HepG2 (cell line): Measurements from ENCODE around the gene DMPK. TPM values are rescaled to one million over a fixed set of nuclear protein-coding genes. Genes with fewer than 3 reads are reported as not detected.

Experiments
- ATAC-seq: fragments of 200-7000 bp; cut with Tn5 transposase; 3 replicates; pipeline ENCODE4 v1.9.1; 2020; ENCODE audit warnings: mild to moderate bottlenecking, moderate library complexity
- BruUV-seq: library from RNA; stranded (reverse); fragments of 400-500 nt; replicated peaks from 2 replicates; lab custom pipeline; 2021; lab: Mats Ljungman, UMichigan
- CTCF ChIA-PET: fragments of 300-600 bp; formaldehyde crosslinking; extraction: SDS; loops from one replicate; lab custom pipeline; 2021; ENCODE audit warnings: low total read pairs, inconsistent platforms, low intra/inter-chr PET ratio; lab: Yijun Ruan, JAX
- POLR2A ChIA-PET: fragments of 350-600 bp; sonication (Branson Sonifier 250); formaldehyde crosslinking; loops from one replicate; lab custom pipeline; 2020; ENCODE audit warnings: antibody characterized with exemption, inconsistent platforms; lab: Yijun Ruan, JAX
- DNase-seq: peaks from one replicate; pipeline ENCODE4 v3.0.0-alpha.2; 2015; ENCODE audit warnings: low spot score
- FAIRE-seq: peaks from 3 replicates; lab custom pipeline; 2011; peaks lifted over from hg19 to GRCh38; lab: Jason Lieb, UNC
- H2AFZ ChIP-seq: one replicate; pipeline ENCODE4 v1.6.1; 2011; ENCODE audit warnings: low read length, inconsistent platforms
- H3K27ac ChIP-seq: fragments of 300-600 bp; 3 replicates; pipeline ENCODE4 v1.8.0; 2011; ENCODE audit warnings: mixed run types, mild to moderate bottlenecking, mixed read lengths, low read length, inconsistent platforms; ENCODE audit not compliant: insufficient read depth; ENCODE audit errors: extremely low read length
- H3K27me3 ChIP-seq, 2 experiments: fragments of 200-600 bp in 1 of 2; 2 replicates in 1 of 2; 3 replicates in 1 of 2; pipeline versions ENCODE4 v1.6.0 to v1.8.0; 2011; ENCODE audit warnings: low read length in 2 of 2, mild to moderate bottlenecking in 2 of 2, moderate library complexity in 2 of 2, inconsistent platforms in 1 of 2; ENCODE audit not compliant: insufficient read depth in 2 of 2, control insufficient read depth in 1 of 2
- H3K36me3 ChIP-seq, 2 experiments: fragments of 200-600 bp in 1 of 2; replicated peaks in 1 of 2; 2 replicates in 1 of 2; 3 replicates in 1 of 2; pipeline versions ENCODE4 v1.5.1 to v1.8.0; 2011; ENCODE audit warnings: low read length in 2 of 2, inconsistent platforms in 1 of 2; ENCODE audit not compliant: insufficient read depth in 2 of 2, control insufficient read depth in 1 of 2
- H3K4me1 ChIP-seq: 2 replicates; pipeline ENCODE4 v1.5.1; 2012; ENCODE audit warnings: low read length, inconsistent platforms; ENCODE audit not compliant: insufficient read depth
- H3K4me2 ChIP-seq: 2 replicates; pipeline ENCODE4 v1.6.0; 2011; ENCODE audit warnings: low read depth, low read length, inconsistent platforms
- H3K4me3 ChIP-seq, 3 experiments: fragments of 200-600 bp in 1 of 3; sonication (generic), shearing (Covaris generic) in 1 of 3; replicated peaks in 1 of 3; 2 replicates each; pipeline ENCODE4 v1.5.1; 2011 to 2016; ENCODE audit warnings: low read length in 3 of 3, inconsistent platforms in 2 of 3, low read depth in 2 of 3, mild to moderate bottlenecking in 2 of 3, control low read depth in 1 of 3, mixed read lengths in 1 of 3; ENCODE audit not compliant: insufficient read depth in 1 of 3
- H3K79me2 ChIP-seq: one replicate; pipeline ENCODE4 v1.6.1; 2011; ENCODE audit warnings: low read length, inconsistent platforms; ENCODE audit not compliant: insufficient read depth
- H3K9ac ChIP-seq: 2 replicates; pipeline ENCODE4 v1.6.0; 2011; ENCODE audit warnings: mild to moderate bottlenecking, low read depth, low read length, inconsistent platforms; ENCODE audit not compliant: insufficient read depth
- H3K9me3 ChIP-seq: 2 replicates; pipeline ENCODE4 v1.5.1; 2012; ENCODE audit warnings: mild to moderate bottlenecking, low read length
- H4K20me1 ChIP-seq: 2 replicates; pipeline ENCODE4 v1.6.0; 2011; ENCODE audit warnings: inconsistent platforms, mild to moderate bottlenecking, low read length, moderate library complexity; ENCODE audit not compliant: insufficient read depth
- ETV5 ChIP-seq: IDR thresholded peaks from 2 replicates; pipeline ENCODE4 v1.6.1; 2018; ENCODE audit warnings: missing biosample characterization, missing genetic modification reagents, inconsistent platforms, borderline replicate concordance
- FLYWCH1 ChIP-seq: sonication (generic); formaldehyde crosslinking; IDR thresholded peaks from 2 replicates; pipeline ENCODE4 v1.8.1; 2023; ENCODE audit warnings: mild to moderate bottlenecking, missing genetic modification reagents
- MAFG ChIP-seq: sonication (generic); formaldehyde crosslinking; IDR thresholded peaks from 2 replicates; pipeline ENCODE4 v1.5.1; 2020; ENCODE audit warnings: mild to moderate bottlenecking, missing genetic modification reagents
- TGIF2 ChIP-seq: IDR thresholded peaks from 2 replicates; pipeline ENCODE4 v1.6.1; 2016; ENCODE audit warnings: control low read depth, missing compliant biosample characterization
- ZBTB38 ChIP-seq: sonication (generic); formaldehyde crosslinking; IDR thresholded peaks from 2 replicates; pipeline ENCODE4 v1.5.1; 2020; ENCODE audit warnings: mild to moderate bottlenecking, missing genetic modification reagents
- ZFP36L2 ChIP-seq: sonication (generic); formaldehyde crosslinking; IDR thresholded peaks from 2 replicates; pipeline ENCODE4 v1.4.0; 2020; ENCODE audit warnings: missing genetic modification reagents
- ZFYVE20 ChIP-seq: sonication (generic); formaldehyde crosslinking; IDR thresholded peaks from 2 replicates; pipeline ENCODE4 v1.8.0; 2023; ENCODE audit warnings: low read depth, mild to moderate bottlenecking, moderate library complexity, missing genetic modification reagents, borderline replicate concordance
- WGBS: methylation state at CpG from one replicate; pipeline ENCODE4 v1.1.6; 2017; ENCODE audit warnings: low lambda C conversion rate; 5-methylcytosine and 5-hydroxymethylcytosine counted together
- in situ Hi-C: cut with HindIII; loops from 2 replicates; pipeline ENCODE4 v1.10.0; 2017; ENCODE audit warnings: low pct_unique_long_range_greater_than_20kb; ENCODE audit not compliant: extremely low pct_ligation_motif_present
- intact Hi-C: fragments of 100-400 bp; cut with micrococcal nuclease; formaldehyde crosslinking; loops from one replicate; pipeline ENCODE4 v1.10.0; 2022; ENCODE audit not compliant: unreplicated experiment
- polyA plus RNA-seq, 8 experiments: library from polyadenylated mRNA; depleted of rRNA in 3 of 8; stranded (reverse) in 7 of 8; unstranded in 1 of 8; fragments of >200 nt; fragmentation: Illumina TruSeq in 4 of 8; extraction: Trizol in 4 of 8; gene quantifications; 2 replicates each; pipeline versions ENCODE4 v1.2.1 to v1.2.3, GENCODE V29; 2011 to 2016; ENCODE audit warnings: low read depth in 4 of 8, missing spikeins in 1 of 8, mixed read lengths in 1 of 8; ENCODE audit not compliant: insufficient read depth in 1 of 8
- total RNA-seq, 5 experiments: library from RNA; depleted of rRNA; stranded (reverse); fragments of >200 nt; fragmentation: Illumina TruSeq; extraction: Trizol; gene quantifications; 2 replicates each; pipeline ENCODE4 v1.2.3, GENCODE V29; 2016; ENCODE audit warnings: low read depth in 1 of 5
- TF ChIP-seq, protein P1 (sequence below): sonication (generic); formaldehyde crosslinking; conservative IDR thresholded peaks from 2 replicates; pipeline ENCODE4 v1.4.0; 2020; ENCODE audit warnings: missing genetic modification reagents

DMPK gene
- total and polyA plus RNA-seq, 2 of the 13 experiments (the other 11 are each of a cell fraction or from before 2014, with no cell fraction given) = 5.3 to 8.8 TPM

- no peaks in the 10 kb centered on the region for H3K79me2 ChIP-seq
- H3K27ac ChIP-seq = no peak overlapping the region
- DNase-seq (no peak), FAIRE-seq (no peak), ATAC-seq (no peak)
- no peak overlapping the region for H3K4me3 ChIP-seq
- 95% methylated on average over 13 of the region's 26 CpGs for WGBS
- no peaks in the 10 kb centered on the region for H4K20me1 ChIP-seq
- peaks cover 32 to 83% of the 10 kb centered on the region in 2 experiments for H3K36me3 ChIP-seq
- H2AFZ ChIP-seq = no peak overlapping the region
- no peak overlapping the region for H3K4me2 ChIP-seq
- CTCF ChIA-PET = no interaction called here
- H3K9me3 ChIP-seq = no peaks in the 10 kb centered on the region
- H3K27me3 ChIP-seq = no peaks in the 10 kb centered on the region
- intact Hi-C loops = no loop called here
- H3K9ac ChIP-seq = no peak overlapping the region
- no peaks in the 10 kb centered on the region for H3K4me1 ChIP-seq
- no TSS peak for BruUV-seq
- TF ChIP-seq TGIF2 (CRISPR knock-in tag) (no peak), ZBTB38 (peak; percentile 45; the same call in 1 of the 2 replicates), ZFYVE20 (CRISPR knock-in tag) (no peak), MAFG (CRISPR knock-in tag) (no peak), ETV5 (CRISPR knock-in tag) (no peak), ZFP36L2 (CRISPR knock-in tag) (no peak), FLYWCH1 (no peak)
- TF ChIP-seq, protein P1, sequence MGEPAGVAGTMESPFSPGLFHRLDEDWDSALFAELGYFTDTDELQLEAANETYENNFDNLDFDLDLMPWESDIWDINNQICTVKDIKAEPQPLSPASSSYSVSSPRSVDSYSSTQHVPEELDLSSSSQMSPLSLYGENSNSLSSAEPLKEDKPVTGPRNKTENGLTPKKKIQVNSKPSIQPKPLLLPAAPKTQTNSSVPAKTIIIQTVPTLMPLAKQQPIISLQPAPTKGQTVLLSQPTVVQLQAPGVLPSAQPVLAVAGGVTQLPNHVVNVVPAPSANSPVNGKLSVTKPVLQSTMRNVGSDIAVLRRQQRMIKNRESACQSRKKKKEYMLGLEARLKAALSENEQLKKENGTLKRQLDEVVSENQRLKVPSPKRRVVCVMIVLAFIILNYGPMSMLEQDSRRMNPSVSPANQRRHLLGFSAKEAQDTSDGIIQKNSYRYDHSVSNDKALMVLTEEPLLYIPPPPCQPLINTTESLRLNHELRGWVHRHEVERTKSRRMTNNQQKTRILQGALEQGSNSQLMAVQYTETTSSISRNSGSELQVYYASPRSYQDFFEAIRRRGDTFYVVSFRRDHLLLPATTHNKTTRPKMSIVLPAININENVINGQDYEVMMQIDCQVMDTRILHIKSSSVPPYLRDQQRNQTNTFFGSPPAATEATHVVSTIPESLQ (CRISPR knock-in tag) = no peak
- POLR2A ChIA-PET = interaction anchor here (0.7 to 1.5 kb wide), 4 partner anchors 38 to 78 kb away, joined by 3 to 4 read pairs (median 3); partner anchors contain the start of genes MYPOP and SYMPK
- in situ Hi-C loops = no loop called here
Measured at GRCh38 chr19:45824531-45825262, 42.4 kb upstream of the DMPK start.
